HepG2 (cell line): ENCODE results near the gene FAM13B. TPM values are rescaled to one million over a fixed set of nuclear protein-coding genes. Genes with fewer than 3 reads are reported as not detected.

Source experiments
- ATAC-seq: fragments of 200-7000 bp; cut with Tn5 transposase; 3 replicates; pipeline ENCODE4 v1.9.1; 2020; ENCODE audit warnings: mild to moderate bottlenecking, moderate library complexity
- BruUV-seq: library from RNA; stranded (reverse); fragments of 400-500 nt; replicated peaks from 2 replicates; lab custom pipeline; 2021; lab: Mats Ljungman, UMichigan
- CTCF ChIA-PET: fragments of 300-600 bp; formaldehyde crosslinking; extraction: SDS; loops from one replicate; lab custom pipeline; 2021; ENCODE audit warnings: low total read pairs, inconsistent platforms, low intra/inter-chr PET ratio; lab: Yijun Ruan, JAX
- POLR2A ChIA-PET: fragments of 350-600 bp; sonication (Branson Sonifier 250); formaldehyde crosslinking; loops from one replicate; lab custom pipeline; 2020; ENCODE audit warnings: antibody characterized with exemption, inconsistent platforms; lab: Yijun Ruan, JAX
- DNase-seq: peaks from one replicate; pipeline ENCODE4 v3.0.0-alpha.2; 2015; ENCODE audit warnings: low spot score
- FAIRE-seq: peaks from 3 replicates; lab custom pipeline; 2011; peaks lifted over from hg19 to GRCh38; lab: Jason Lieb, UNC
- H2AFZ ChIP-seq: one replicate; pipeline ENCODE4 v1.6.1; 2011; ENCODE audit warnings: low read length, inconsistent platforms
- H3K27ac ChIP-seq: fragments of 300-600 bp; 3 replicates; pipeline ENCODE4 v1.8.0; 2011; ENCODE audit warnings: mixed run types, mild to moderate bottlenecking, mixed read lengths, low read length, inconsistent platforms; ENCODE audit not compliant: insufficient read depth; ENCODE audit errors: extremely low read length
- H3K27me3 ChIP-seq, 2 experiments: fragments of 200-600 bp in 1 of 2; 2 replicates in 1 of 2; 3 replicates in 1 of 2; pipeline versions ENCODE4 v1.6.0 to v1.8.0; 2011; ENCODE audit warnings: low read length in 2 of 2, mild to moderate bottlenecking in 2 of 2, moderate library complexity in 2 of 2, inconsistent platforms in 1 of 2; ENCODE audit not compliant: insufficient read depth in 2 of 2, control insufficient read depth in 1 of 2
- H3K36me3 ChIP-seq, 2 experiments: fragments of 200-600 bp in 1 of 2; replicated peaks in 1 of 2; 2 replicates in 1 of 2; 3 replicates in 1 of 2; pipeline versions ENCODE4 v1.5.1 to v1.8.0; 2011; ENCODE audit warnings: low read length in 2 of 2, inconsistent platforms in 1 of 2; ENCODE audit not compliant: insufficient read depth in 2 of 2, control insufficient read depth in 1 of 2
- H3K4me1 ChIP-seq: 2 replicates; pipeline ENCODE4 v1.5.1; 2012; ENCODE audit warnings: low read length, inconsistent platforms; ENCODE audit not compliant: insufficient read depth
- H3K4me2 ChIP-seq: 2 replicates; pipeline ENCODE4 v1.6.0; 2011; ENCODE audit warnings: low read depth, low read length, inconsistent platforms
- H3K4me3 ChIP-seq, 3 experiments: fragments of 200-600 bp in 1 of 3; sonication (generic), shearing (Covaris generic) in 1 of 3; replicated peaks in 1 of 3; 2 replicates each; pipeline ENCODE4 v1.5.1; 2011 to 2016; ENCODE audit warnings: low read length in 3 of 3, inconsistent platforms in 2 of 3, low read depth in 2 of 3, mild to moderate bottlenecking in 2 of 3, control low read depth in 1 of 3, mixed read lengths in 1 of 3; ENCODE audit not compliant: insufficient read depth in 1 of 3
- H3K79me2 ChIP-seq: one replicate; pipeline ENCODE4 v1.6.1; 2011; ENCODE audit warnings: low read length, inconsistent platforms; ENCODE audit not compliant: insufficient read depth
- H3K9ac ChIP-seq: 2 replicates; pipeline ENCODE4 v1.6.0; 2011; ENCODE audit warnings: mild to moderate bottlenecking, low read depth, low read length, inconsistent platforms; ENCODE audit not compliant: insufficient read depth
- H3K9me3 ChIP-seq: 2 replicates; pipeline ENCODE4 v1.5.1; 2012; ENCODE audit warnings: mild to moderate bottlenecking, low read length
- H4K20me1 ChIP-seq: 2 replicates; pipeline ENCODE4 v1.6.0; 2011; ENCODE audit warnings: inconsistent platforms, mild to moderate bottlenecking, low read length, moderate library complexity; ENCODE audit not compliant: insufficient read depth
- GABPB1 ChIP-seq: IDR thresholded peaks from 2 replicates; pipeline ENCODE4 v1.6.1; 2016; ENCODE audit warnings: mild to moderate bottlenecking, missing genetic modification reagents, moderate library complexity, missing compliant biosample characterization
- KAT7 ChIP-seq: IDR thresholded peaks from 2 replicates; pipeline ENCODE4 v1.6.1; 2018; ENCODE audit warnings: borderline replicate concordance, missing compliant biosample characterization
- POLR2AphosphoS2 ChIP-seq: IDR thresholded peaks from 2 replicates; pipeline ENCODE4 v1.6.1; 2011; ENCODE audit warnings: low read depth, low read length, improper control_type of control experiment
- RAD51 ChIP-seq: fragments of 450-650 bp; IDR thresholded peaks from 2 replicates; pipeline ENCODE4 v1.6.1; 2016; ENCODE audit warnings: borderline replicate concordance
- SMC3 ChIP-seq: IDR thresholded peaks from 2 replicates; pipeline ENCODE4 v1.6.1; 2011; ENCODE audit warnings: low read length, improper control_type of control experiment
- SP4 ChIP-seq: sonication (generic); formaldehyde crosslinking; IDR thresholded peaks from 2 replicates; pipeline ENCODE4 v1.8.1; 2023; ENCODE audit warnings: mild to moderate bottlenecking, missing genetic modification reagents
- STAG1 ChIP-seq: sonication (generic); formaldehyde crosslinking; IDR thresholded peaks from 2 replicates; pipeline ENCODE4 v1.4.0; 2020; ENCODE audit warnings: missing genetic modification reagents
- XRCC5 ChIP-seq: fragments of 200-400 bp; formaldehyde crosslinking; optimal IDR thresholded peaks from 2 replicates; pipeline ENCODE3; 2017; ENCODE audit warnings: mild to moderate bottlenecking, low read length
- ZBTB7A ChIP-seq: sonication (generic); formaldehyde crosslinking; IDR thresholded peaks from 2 replicates; pipeline ENCODE4 v1.8.0; 2022; ENCODE audit warnings: mild to moderate bottlenecking, missing genetic modification reagents
- ZNF121 ChIP-seq: sonication (generic); formaldehyde crosslinking; IDR thresholded peaks from 2 replicates; pipeline ENCODE4 v1.5.0; 2020; ENCODE audit warnings: mild to moderate bottlenecking, missing genetic modification reagents
- ZNF235 ChIP-seq: sonication (generic); formaldehyde crosslinking; IDR thresholded peaks from 2 replicates; pipeline ENCODE4 v1.8.1; 2023; ENCODE audit warnings: mild to moderate bottlenecking, missing genetic modification reagents, borderline replicate concordance
- ZNF468 ChIP-seq: sonication (generic); formaldehyde crosslinking; IDR thresholded peaks from 2 replicates; pipeline ENCODE4 v1.8.0; 2022; ENCODE audit warnings: mild to moderate bottlenecking, moderate library complexity, missing genetic modification reagents
- ZNF496 ChIP-seq: sonication (generic); formaldehyde crosslinking; IDR thresholded peaks from 2 replicates; pipeline ENCODE4 v1.8.1; 2023; ENCODE audit warnings: mild to moderate bottlenecking, moderate library complexity, missing genetic modification reagents; ENCODE audit not compliant: insufficient replicate concordance
- ZNF83 ChIP-seq: sonication (generic); formaldehyde crosslinking; IDR thresholded peaks from 2 replicates; pipeline ENCODE4 v1.4.0; 2020; ENCODE audit warnings: missing genetic modification reagents, mild to moderate bottlenecking, borderline replicate concordance
- whole genome bisulfite sequencing: methylation state at CpG from one replicate; pipeline ENCODE4 v1.1.6; 2017; ENCODE audit warnings: low lambda C conversion rate; 5-methylcytosine and 5-hydroxymethylcytosine counted together
- in situ Hi-C: cut with HindIII; loops from 2 replicates; pipeline ENCODE4 v1.10.0; 2017; ENCODE audit warnings: low pct_unique_long_range_greater_than_20kb; ENCODE audit not compliant: extremely low pct_ligation_motif_present
- intact Hi-C: fragments of 100-400 bp; cut with micrococcal nuclease; formaldehyde crosslinking; loops from one replicate; pipeline ENCODE4 v1.10.0; 2022; ENCODE audit not compliant: unreplicated experiment
- polyA plus RNA-seq, 8 experiments: library from polyadenylated mRNA; depleted of rRNA in 3 of 8; stranded (reverse) in 7 of 8; unstranded in 1 of 8; fragments of >200 nt; fragmentation: Illumina TruSeq in 4 of 8; extraction: Trizol in 4 of 8; gene quantifications; 2 replicates each; pipeline versions ENCODE4 v1.2.1 to v1.2.3, GENCODE V29; 2011 to 2016; ENCODE audit warnings: low read depth in 4 of 8, missing spikeins in 1 of 8, mixed read lengths in 1 of 8; ENCODE audit not compliant: insufficient read depth in 1 of 8
- total RNA-seq, 5 experiments: library from RNA; depleted of rRNA; stranded (reverse); fragments of >200 nt; fragmentation: Illumina TruSeq; extraction: Trizol; gene quantifications; 2 replicates each; pipeline ENCODE4 v1.2.3, GENCODE V29; 2016; ENCODE audit warnings: low read depth in 1 of 5
- TF ChIP-seq, protein P1 (sequence below): sonication (generic); formaldehyde crosslinking; IDR thresholded peaks from 2 replicates; pipeline ENCODE4 v1.5.0; 2020; ENCODE audit warnings: mild to moderate bottlenecking, missing genetic modification reagents, moderate library complexity
- TF ChIP-seq, protein P2 (sequence below): sonication (generic); formaldehyde crosslinking; IDR thresholded peaks from 2 replicates; pipeline ENCODE4 v1.4.0; 2020; ENCODE audit warnings: missing genetic modification reagents
- TF ChIP-seq, protein P3 (sequence below): IDR thresholded peaks from 2 replicates; pipeline ENCODE4 v1.6.1; 2016; ENCODE audit warnings: low read depth, borderline replicate concordance

Gene FAM13B
- total and polyA plus RNA-seq, 2 of the 13 experiments (the other 11 are each of a cell fraction or from before 2014, with no cell fraction given) = 6.9 to 11.5 TPM

DNA sequence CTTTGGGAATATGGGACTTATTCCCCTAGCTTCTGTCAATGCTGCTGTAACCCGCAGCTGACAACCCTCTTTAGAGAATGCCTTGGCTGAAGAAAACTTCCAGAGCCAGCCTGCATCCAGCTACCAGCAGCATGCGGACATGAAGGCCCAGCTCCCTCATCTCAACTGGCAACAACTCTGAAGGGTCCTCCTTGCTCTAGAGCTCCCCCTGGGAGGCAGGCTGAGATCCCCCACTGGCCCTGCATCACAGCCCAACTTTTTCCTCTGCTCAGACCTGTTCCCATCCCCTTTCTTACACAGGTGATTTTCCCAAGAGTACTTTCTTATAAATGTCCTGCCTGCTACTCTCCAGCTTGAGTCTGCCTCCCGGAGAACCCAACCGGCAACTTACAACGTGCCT is 32.2 kb upstream of the FAM13B start:
- Histone ChIP-seq H3K79me2 (no peaks in the 10 kb centered on the region), H4K20me1 (no peaks in the 10 kb centered on the region), H3K36me3 (no peaks in the 10 kb centered on the region), H2AFZ (no peak overlapping the region), H3K4me3 (no peak overlapping the region), H3K4me1 (no peaks in the 10 kb centered on the region), H3K9ac (no peak overlapping the region), H3K27me3 (no peaks in the 10 kb centered on the region), H3K9me3 (no peaks in the 10 kb centered on the region), H3K4me2 (no peak overlapping the region), H3K27ac (no peak overlapping the region)
- DNase-seq = no peak
- no TSS peak for BruUV-seq
- CTCF ChIA-PET = interaction anchor here (2.1 kb wide), 1 partner anchor 29 kb away, joined by 15 read pairs; no protein-coding TSS in a partner anchor
- 7% methylated on average over 4 of the region's 5 CpGs for WGBS
- FAIRE-seq = peak; percentile 64
- peak; percentile 84 for ATAC-seq
- intact Hi-C loops = no loop called here
- POLR2A ChIA-PET = no interaction called here
- TF ChIP-seq, protein P1, sequence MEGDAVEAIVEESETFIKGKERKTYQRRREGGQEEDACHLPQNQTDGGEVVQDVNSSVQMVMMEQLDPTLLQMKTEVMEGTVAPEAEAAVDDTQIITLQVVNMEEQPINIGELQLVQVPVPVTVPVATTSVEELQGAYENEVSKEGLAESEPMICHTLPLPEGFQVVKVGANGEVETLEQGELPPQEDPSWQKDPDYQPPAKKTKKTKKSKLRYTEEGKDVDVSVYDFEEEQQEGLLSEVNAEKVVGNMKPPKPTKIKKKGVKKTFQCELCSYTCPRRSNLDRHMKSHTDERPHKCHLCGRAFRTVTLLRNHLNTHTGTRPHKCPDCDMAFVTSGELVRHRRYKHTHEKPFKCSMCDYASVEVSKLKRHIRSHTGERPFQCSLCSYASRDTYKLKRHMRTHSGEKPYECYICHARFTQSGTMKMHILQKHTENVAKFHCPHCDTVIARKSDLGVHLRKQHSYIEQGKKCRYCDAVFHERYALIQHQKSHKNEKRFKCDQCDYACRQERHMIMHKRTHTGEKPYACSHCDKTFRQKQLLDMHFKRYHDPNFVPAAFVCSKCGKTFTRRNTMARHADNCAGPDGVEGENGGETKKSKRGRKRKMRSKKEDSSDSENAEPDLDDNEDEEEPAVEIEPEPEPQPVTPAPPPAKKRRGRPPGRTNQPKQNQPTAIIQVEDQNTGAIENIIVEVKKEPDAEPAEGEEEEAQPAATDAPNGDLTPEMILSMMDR (CRISPR knock-in tag) = peak; percentile 64
- no peak for TF ChIP-seq ZNF496
- TF ChIP-seq SP4 (CRISPR knock-in tag) = no peak
- peak; percentile 50 for TF ChIP-seq STAG1 (CRISPR knock-in tag)
- peak; percentile 42 for TF ChIP-seq XRCC5
- peak; percentile 60 for TF ChIP-seq SMC3
- no peak for TF ChIP-seq ZNF235
- in situ Hi-C loops = loop anchor here (5.0 to 10.0 kb wide), 2 partner anchors 33 to 430 kb away; partner anchors contain the start of gene FAM13B

DNA sequence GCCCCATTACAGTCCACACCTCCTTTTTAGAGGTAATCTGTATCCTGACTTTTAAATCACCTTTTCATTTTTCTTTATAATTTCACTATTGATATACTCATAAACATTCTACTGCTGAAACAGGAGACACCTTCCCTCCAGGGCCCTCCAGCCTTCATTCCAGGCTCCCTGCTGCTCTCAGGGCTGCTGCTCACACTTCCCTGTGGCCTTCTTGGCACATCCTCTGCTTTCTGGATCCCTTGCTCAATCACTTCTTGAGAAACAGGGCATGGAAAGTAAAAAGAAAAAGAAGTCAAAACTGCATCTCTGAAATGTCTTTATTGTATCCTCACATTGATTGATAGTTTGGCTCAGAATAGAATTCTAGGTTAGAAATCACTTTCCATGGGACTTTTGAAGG is 31.6 kb upstream of the FAM13B start:
- no TSS peak for BruUV-seq
- H2AFZ ChIP-seq = no peak overlapping the region
- in situ Hi-C loops (loop anchor here (10.0 kb wide), 1 partner anchor 430 kb away; no protein-coding TSS in a partner anchor), intact Hi-C loops (no loop called here)
- H3K4me3 ChIP-seq = no peak overlapping the region
- ChIA-PET POLR2A (no interaction called here), CTCF (interaction anchor here (2.1 kb wide), 1 partner anchor 28 kb away, joined by 15 read pairs; no protein-coding TSS in a partner anchor)
- no peaks in the 10 kb centered on the region for H3K79me2 ChIP-seq
- no peaks in the 10 kb centered on the region for H3K27me3 ChIP-seq
- DNase-seq = no peak
- no peaks in the 10 kb centered on the region for H3K4me1 ChIP-seq
- no peak for FAIRE-seq
- TF ChIP-seq ZBTB7A (CRISPR knock-in tag) (no peak), GABPB1 (CRISPR knock-in tag) (no peak), ZNF121 (CRISPR knock-in tag) (no peak), POLR2AphosphoS2 (no peak), ZNF468 (CRISPR knock-in tag) (no peak), KAT7 (no peak), ZNF83 (no peak), RAD51 (no peak)
- TF ChIP-seq, protein P2, sequence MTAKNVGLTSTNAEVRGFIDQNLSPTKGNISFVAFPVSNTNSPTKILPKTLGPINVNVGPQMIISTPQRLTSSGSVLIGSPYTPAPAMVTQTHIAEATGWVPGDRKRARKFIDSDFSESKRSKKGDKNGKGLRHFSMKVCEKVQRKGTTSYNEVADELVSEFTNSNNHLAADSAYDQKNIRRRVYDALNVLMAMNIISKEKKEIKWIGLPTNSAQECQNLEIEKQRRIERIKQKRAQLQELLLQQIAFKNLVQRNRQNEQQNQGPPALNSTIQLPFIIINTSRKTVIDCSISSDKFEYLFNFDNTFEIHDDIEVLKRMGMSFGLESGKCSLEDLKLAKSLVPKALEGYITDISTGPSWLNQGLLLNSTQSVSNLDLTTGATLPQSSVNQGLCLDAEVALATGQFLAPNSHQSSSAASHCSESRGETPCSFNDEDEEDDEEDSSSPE = no peak
- TF ChIP-seq, protein P3, sequence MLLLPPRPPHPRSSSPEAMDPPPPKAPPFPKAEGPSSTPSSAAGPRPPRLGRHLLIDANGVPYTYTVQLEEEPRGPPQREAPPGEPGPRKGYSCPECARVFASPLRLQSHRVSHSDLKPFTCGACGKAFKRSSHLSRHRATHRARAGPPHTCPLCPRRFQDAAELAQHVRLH (CRISPR knock-in tag) = no peak
- H3K9ac ChIP-seq = no peak overlapping the region
- H3K36me3 ChIP-seq = no peaks in the 10 kb centered on the region
- no peaks in the 10 kb centered on the region for H4K20me1 ChIP-seq
- no peak overlapping the region for H3K4me2 ChIP-seq
- no peak overlapping the region for H3K27ac ChIP-seq
- no peak for ATAC-seq
- H3K9me3 ChIP-seq = no peaks in the 10 kb centered on the region
